K562 (cell line): ENCODE data around the gene KRT31. TPM values are rescaled to one million over a fixed set of nuclear protein-coding genes. Genes with fewer than 3 reads are reported as not detected.

ENCODE experiments used
- ATAC-seq: fragments of 200-7000 bp; cut with Tn5 transposase; 3 replicates; pipeline ENCODE4 v1.9.1; 2020; ENCODE audit warnings: moderate library complexity
- BruUV-seq: library from RNA; stranded (reverse); fragments of 400-500 nt; replicated peaks from 2 replicates; lab custom pipeline; 2021; lab: Mats Ljungman, UMichigan
- CTCF ChIA-PET: fragments of 300-600 bp; formaldehyde crosslinking; extraction: SDS; loops from one replicate; lab custom pipeline; 2021; ENCODE audit warnings: low intra/inter-chr PET ratio; lab: Yijun Ruan, JAX
- POLR2A ChIA-PET: fragments of 300-600, 350-650 bp; sonication (Branson Sonifier 250); formaldehyde crosslinking; extraction: SDS; loops from one replicate; lab custom pipeline; 2021; ENCODE audit warnings: antibody characterized with exemption, inconsistent platforms; lab: Yijun Ruan, JAX
- DNase-seq, 4 experiments: peaks; one replicate each; pipeline versions ENCODE4 v3.0.0 to v3.0.0-alpha.2; 2011 to 2018; ENCODE audit warnings: low spot score in 3 of 4, mixed read lengths in 3 of 4; ENCODE audit errors: extremely low read depth in 1 of 4
- FAIRE-seq: peaks from 2 replicates; lab custom pipeline; 2011; peaks lifted over from hg19 to GRCh38; lab: Jason Lieb, UNC
- H2AFZ ChIP-seq: 2 replicates; pipeline ENCODE4 v1.6.0; 2011; ENCODE audit warnings: low read depth, low read length, control low read depth, inconsistent platforms
- H3K27ac ChIP-seq: fragments of 200-600 bp; 3 replicates; pipeline ENCODE4 v1.8.0; 2011; ENCODE audit warnings: low read depth, mild to moderate bottlenecking, control low read depth, inconsistent platforms, low read length, moderate library complexity, mixed read lengths; ENCODE audit errors: extremely low read depth
- H3K27me3 ChIP-seq, 2 experiments: fragments of 300-600 bp in 1 of 2; 2 replicates in 1 of 2; 3 replicates in 1 of 2; pipeline versions ENCODE4 v1.6.0 to v1.8.0; 2011; ENCODE audit warnings: inconsistent platforms in 2 of 2, low read length in 2 of 2, mild to moderate bottlenecking in 1 of 2, mixed read lengths in 1 of 2, moderate library complexity in 1 of 2; ENCODE audit not compliant: control insufficient read depth in 2 of 2, insufficient read depth in 2 of 2
- H3K36me3 ChIP-seq: fragments of 300-600 bp; 3 replicates; pipeline ENCODE4 v1.8.0; 2011; ENCODE audit warnings: mild to moderate bottlenecking, low read length, inconsistent platforms; ENCODE audit not compliant: control insufficient read depth, insufficient read depth
- H3K4me1 ChIP-seq, 2 experiments: fragments of 200-600 bp in 1 of 2; replicated peaks in 1 of 2; 2 replicates in 1 of 2; 3 replicates in 1 of 2; pipeline versions ENCODE4 v1.5.1 to v1.8.0; 2011; ENCODE audit warnings: inconsistent platforms in 2 of 2, low read length in 2 of 2, mild to moderate bottlenecking in 1 of 2, mixed read lengths in 1 of 2, moderate library complexity in 1 of 2; ENCODE audit not compliant: control insufficient read depth in 2 of 2, insufficient read depth in 2 of 2
- H3K4me2 ChIP-seq: 2 replicates; pipeline ENCODE4 v1.6.1; 2011; ENCODE audit warnings: low read length, control low read depth, inconsistent platforms, mixed read lengths; ENCODE audit not compliant: insufficient read depth
- H3K4me3 ChIP-seq: fragments of 200-600 bp; sonication (generic), shearing (Covaris generic); 2 replicates; pipeline ENCODE4 v1.5.1; 2016; ENCODE audit warnings: control low read depth, inconsistent platforms
- H3K79me2 ChIP-seq: fragments of 200-600 bp; 3 replicates; pipeline ENCODE4 v1.8.0; 2011; ENCODE audit warnings: low read length, inconsistent platforms; ENCODE audit not compliant: control insufficient read depth, insufficient read depth
- H3K9ac ChIP-seq, 2 experiments: 2 replicates each; pipeline versions ENCODE4 v1.6.0 to v1.6.1; 2011; ENCODE audit warnings: low read depth in 2 of 2, low read length in 2 of 2, control low read depth in 1 of 2, inconsistent platforms in 1 of 2, mild to moderate bottlenecking in 1 of 2, mixed read lengths in 1 of 2; ENCODE audit not compliant: insufficient read depth in 1 of 2
- H3K9me1 ChIP-seq: one replicate; pipeline ENCODE4 v1.6.0; 2011; ENCODE audit warnings: inconsistent platforms, mild to moderate bottlenecking, low read length, moderate library complexity; ENCODE audit not compliant: control insufficient read depth, insufficient read depth
- H3K9me3 ChIP-seq: replicated peaks from 2 replicates; pipeline ENCODE4 v1.5.1; 2011; ENCODE audit warnings: low read depth, low read length, inconsistent platforms; ENCODE audit not compliant: control insufficient read depth, insufficient read depth
- H4K20me1 ChIP-seq: replicated peaks from 2 replicates; pipeline ENCODE4 v1.6.1; 2011; ENCODE audit warnings: low read length, inconsistent platforms, mixed read lengths; ENCODE audit not compliant: control insufficient read depth, insufficient read depth
- ETS2 ChIP-seq: IDR thresholded peaks from 2 replicates; pipeline ENCODE4 v1.6.1; 2016; ENCODE audit warnings: borderline replicate concordance, missing genetic modification characterization, mild to moderate bottlenecking, moderate library complexity, missing compliant biosample characterization; ENCODE audit not compliant: poor library complexity, severe bottlenecking
- HMGXB4 ChIP-seq: sonication (generic); formaldehyde crosslinking; IDR thresholded peaks from 2 replicates; pipeline ENCODE4 v1.8.1; 2023; ENCODE audit warnings: mild to moderate bottlenecking, missing genetic modification reagents
- HNRNPLL ChIP-seq: fragments of 200-400 bp; formaldehyde crosslinking; IDR thresholded peaks from 2 replicates; pipeline ENCODE4 v1.6.1; 2017; ENCODE audit warnings: low read length, low read depth, mild to moderate bottlenecking; ENCODE audit not compliant: poor library complexity, severe bottlenecking
- KLF6 ChIP-seq: fragments of 250-450 bp; sonication (Bioruptor Pico); IDR thresholded peaks from 2 replicates; pipeline ENCODE4 v1.4.0; 2020; ENCODE audit warnings: mild to moderate bottlenecking, moderate library complexity, borderline replicate concordance
- NBN ChIP-seq: fragments of 450-650 bp; IDR thresholded peaks from 2 replicates; pipeline ENCODE4 v1.6.1; 2016; ENCODE audit warnings: low read depth, mild to moderate bottlenecking
- NUFIP1 ChIP-seq: fragments of 450-650 bp; IDR thresholded peaks from 2 replicates; pipeline ENCODE4 v1.6.1; 2018; ENCODE audit not compliant: partially characterized antibody
- PCBP2 ChIP-seq: fragments of 200-400 bp; formaldehyde crosslinking; IDR thresholded peaks from 2 replicates; pipeline ENCODE4 v1.6.1; 2018; ENCODE audit warnings: low read length, low read depth, mild to moderate bottlenecking, moderate library complexity; ENCODE audit not compliant: poor library complexity, severe bottlenecking
- RBM39 ChIP-seq: fragments of 200-400 bp; formaldehyde crosslinking; optimal IDR thresholded peaks from 2 replicates; pipeline ENCODE3; 2018; ENCODE audit warnings: low read depth, low read length
- SMAD4 ChIP-seq: fragments of 250-450 bp; sonication (Bioruptor Pico); conservative IDR thresholded peaks from 2 replicates; pipeline ENCODE4 v1.8.0; 2021; ENCODE audit warnings: inconsistent platforms, mild to moderate bottlenecking, moderate library complexity
- SMARCB1 ChIP-seq: IDR thresholded peaks from 2 replicates; pipeline ENCODE4 v1.6.1; 2011; ENCODE audit warnings: improper control_type of control experiment, low read depth; ENCODE audit not compliant: insufficient read length
- SRSF7 ChIP-seq: fragments of 200-400 bp; formaldehyde crosslinking; optimal IDR thresholded peaks from 2 replicates; pipeline ENCODE3; 2017; ENCODE audit warnings: mild to moderate bottlenecking, low read depth, low read length
- TFAM ChIP-seq: fragments of 250-450 bp; sonication (Bioruptor Pico); conservative IDR thresholded peaks from 2 replicates; pipeline ENCODE4 v1.5.0; 2021; ENCODE audit warnings: mild to moderate bottlenecking, moderate library complexity
- USF2 ChIP-seq: sonication (generic); formaldehyde crosslinking; IDR thresholded peaks from 2 replicates; pipeline ENCODE4 v1.5.0; 2020; ENCODE audit warnings: missing genetic modification reagents
- ZNF134 ChIP-seq: fragments of 250-450 bp; sonication (Bioruptor Pico); conservative IDR thresholded peaks from 2 replicates; pipeline ENCODE4 v1.4.0; 2020
- WGBS: fragments of 100-300 bp; shearing (Covaris generic); methylation state at CpG from one replicate; pipeline ENCODE4 v1.1.6; 2016; ENCODE audit warnings: low coverage, mixed read lengths; ENCODE audit not compliant: insufficient coverage; ENCODE audit errors: missing lambda C conversion rate; 5-methylcytosine and 5-hydroxymethylcytosine counted together
- in situ Hi-C: fragments of 300-500 bp; cut with MboI; formaldehyde crosslinking; loops from 4 replicates; pipeline ENCODE4 v1.15.0; 2018; ENCODE audit warnings: inconsistent platforms, mixed read lengths
- intact Hi-C: fragments of 100-400 bp; cut with micrococcal nuclease; formaldehyde crosslinking; loops from 2 replicates; pipeline ENCODE4 v1.14.2; 2022
- polyA plus RNA-seq, 8 experiments: library from polyadenylated mRNA; depleted of rRNA in 4 of 8; stranded (reverse) in 5 of 8; unstranded in 3 of 8; fragments of >200 nt; fragmentation: Nextera tagmentation in 2 of 8; fragmentation: Illumina TruSeq in 1 of 8; extraction: Ambion mirVana in 2 of 8; extraction: Trizol in 1 of 8; gene quantifications; 2 replicates each; pipeline versions ENCODE4 v1.2.1 to v1.2.3, GENCODE V29; 2011 to 2014; ENCODE audit warnings: inconsistent platforms in 1 of 8, missing spikeins in 1 of 8
- total RNA-seq, 7 experiments: library from RNA; depleted of rRNA in 6 of 7; stranded (reverse); fragments of >200 nt in 6 of 7; fragmentation: Illumina TruSeq in 2 of 7; extraction: Trizol in 2 of 7; gene quantifications; 2 replicates each; pipeline versions ENCODE4 v1.2.1 to v1.2.3, GENCODE V29; 2011 to 2021; ENCODE audit warnings: low replicate concordance in 1 of 7

KRT31 gene
- total and polyA plus RNA-seq, 9 of the 15 experiments (the other 6 are each of a cell fraction or from before 2014, with no cell fraction given) = not detected

- BruUV-seq = no TSS peak
- in situ Hi-C loops = no loop called here
- ChIA-PET CTCF (no interaction called here), POLR2A (no interaction called here)
- Histone ChIP-seq H3K9ac (no peak overlapping the region), H3K9me3 (no peaks in the 10 kb centered on the region), H2AFZ (no peak overlapping the region), H3K4me3 (no peak overlapping the region), H3K9me1 (no peaks in the 10 kb centered on the region), H4K20me1 (no peaks in the 10 kb centered on the region), H3K4me1 (no peaks in the 10 kb centered on the region), H3K79me2 (no peaks in the 10 kb centered on the region), H3K4me2 (no peak overlapping the region), H3K36me3 (no peaks in the 10 kb centered on the region), H3K27ac (no peak overlapping the region), H3K27me3 (peaks cover 4 to 22% of the 10 kb centered on the region in 2 experiments; a peak in 3 of 5 replicates)
- WGBS = 7% methylated on average over 1 of the region's 1 CpG
- DNase-seq = no peak
- no peak for TF ChIP-seq SRSF7
- TF ChIP-seq PCBP2 = no peak
- TF ChIP-seq ETS2 = no peak
- no peak for TF ChIP-seq SMAD4
- no peak for TF ChIP-seq ZNF134 (CRISPR knock-in tag)
- no peak for ATAC-seq
- intact Hi-C loops = no loop called here
- no peak for FAIRE-seq
These were observed 5.1 kb downstream of the KRT31 start for GRCh38 chr17:41392278-41392677.

- no TSS peak for BruUV-seq
- POLR2A ChIA-PET = interaction anchor here (1.2 kb wide), 1 partner anchor 8 kb away, joined by 3 read pairs; no protein-coding TSS in a partner anchor
- no peaks in the 10 kb centered on the region for H4K20me1 ChIP-seq
- CTCF ChIA-PET = no interaction called here
- H3K9ac ChIP-seq = no peak overlapping the region
- no peak for TF ChIP-seq HNRNPLL
- no peak for TF ChIP-seq USF2 (CRISPR knock-in tag)
- TF ChIP-seq NUFIP1 = no peak
- no peak for TF ChIP-seq NBN
- TF ChIP-seq SMARCB1 = no peak
- TF ChIP-seq HMGXB4 (CRISPR knock-in tag) = no peak
- no peak for TF ChIP-seq RBM39
- no peak for TF ChIP-seq KLF6 (CRISPR knock-in tag)
- no peak for TF ChIP-seq TFAM (CRISPR knock-in tag)
- TF ChIP-seq, all 486 proteins: peak for 0
- FAIRE-seq (no peak), ATAC-seq (no peak), DNase-seq (no peak)
- H3K27me3 ChIP-seq = peaks cover 4 to 17% of the 10 kb centered on the region in 2 experiments; a peak in 3 of 5 replicates
- H2AFZ ChIP-seq = no peak overlapping the region
- no peaks in the 10 kb centered on the region for H3K9me3 ChIP-seq
- H3K4me2 ChIP-seq = no peak overlapping the region
- no peak overlapping the region for H3K27ac ChIP-seq
- intact Hi-C loops (no loop called here), in situ Hi-C loops (no loop called here)
- no peaks in the 10 kb centered on the region for H3K36me3 ChIP-seq
- no peak overlapping the region for H3K4me3 ChIP-seq
- no peaks in the 10 kb centered on the region for H3K9me1 ChIP-seq
- H3K79me2 ChIP-seq = no peaks in the 10 kb centered on the region
- WGBS = 0% methylated on average over 2 of the region's 2 CpGs
- H3K4me1 ChIP-seq = no peaks in the 10 kb centered on the region
These were observed 5.9 kb downstream of the KRT31 start for GRCh38 chr17:41391535-41391934.
